Duodenal mucosa (tissue), 2 donors: ENCODE results near the gene KSR2.
"Not testable (repeated sequence)": the region's sequence is repeated elsewhere in the genome, so short reads cannot be mapped to it uniquely, and the experiment has no call there.

Experiments
- H3K27ac ChIP-seq: one replicate; pipeline ENCODE4 v1.7.0; 2013; ENCODE audit warnings: low read depth, low read length
- H3K27me3 ChIP-seq, 2 donors: one replicate each; pipeline ENCODE4 v1.7.0; 2013; ENCODE audit warnings: low read length in 2 of 2, control low read depth in 1 of 2; ENCODE audit not compliant: insufficient read depth in 2 of 2, control insufficient read depth in 1 of 2
- H3K36me3 ChIP-seq, 2 donors: one replicate each; pipeline ENCODE4 v1.7.0; 2013; ENCODE audit warnings: low read length in 2 of 2, control low read depth in 1 of 2; ENCODE audit not compliant: insufficient read depth in 2 of 2, control insufficient read depth in 1 of 2
- H3K4me1 ChIP-seq, 2 donors: one replicate each; pipeline ENCODE4 v1.7.0; 2013; ENCODE audit warnings: low read length in 2 of 2, control low read depth in 1 of 2; ENCODE audit not compliant: insufficient read depth in 2 of 2, control insufficient read depth in 1 of 2
- H3K4me3 ChIP-seq, 2 donors: one replicate each; pipeline ENCODE4 v1.7.0; 2013; ENCODE audit warnings: low read length in 2 of 2, low read depth in 1 of 2
- H3K9ac ChIP-seq, 2 donors: one replicate each; pipeline ENCODE4 v1.7.0; 2013; ENCODE audit warnings: low read length in 2 of 2, low read depth in 1 of 2
- H3K9me3 ChIP-seq, 2 donors: one replicate each; pipeline ENCODE4 v1.7.0; 2013; ENCODE audit warnings: low read length in 2 of 2, control low read depth in 1 of 2; ENCODE audit not compliant: control insufficient read depth in 1 of 2

KSR2 gene

GRCh38 chr12:117892441-117892840 lies 76.3 kb downstream of the KSR2 start:
- H3K4me1 ChIP-seq = no peaks in the 10 kb centered on the region
- H3K4me3 ChIP-seq = no peak overlapping the region
- H3K9ac ChIP-seq = no peak overlapping the region
- H3K36me3 ChIP-seq = no peaks in the 10 kb centered on the region
- no peaks in the 10 kb centered on the region for H3K27me3 ChIP-seq
- H3K9me3 ChIP-seq = no peaks in the 10 kb centered on the region
- no peak overlapping the region for H3K27ac ChIP-seq

DNA sequence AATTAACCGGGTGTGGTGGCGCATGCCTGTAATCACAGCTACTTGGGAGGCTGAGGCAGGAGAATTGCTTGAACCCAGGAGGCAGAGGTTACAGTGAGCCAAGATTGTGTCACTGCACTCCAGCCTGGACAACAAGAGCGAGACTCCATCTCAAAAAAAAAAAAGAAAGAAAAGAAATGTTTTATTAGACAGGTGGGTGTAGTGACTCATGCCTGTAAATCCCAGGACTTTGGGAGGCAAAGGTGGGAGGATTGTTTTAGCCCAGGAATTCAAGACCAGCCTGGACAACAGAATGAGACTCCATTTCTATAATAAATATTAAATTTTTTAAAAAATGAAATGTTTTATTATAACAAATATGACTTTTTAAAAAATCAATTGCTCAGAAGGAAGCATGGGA lies 77.5 kb downstream of the KSR2 start:
- not testable (repeated sequence) for H3K4me3 ChIP-seq, H3K36me3 ChIP-seq, H3K4me1 ChIP-seq, H3K9ac ChIP-seq, H3K27ac ChIP-seq, H3K9me3 ChIP-seq, H3K27me3 ChIP-seq

GRCh38 chr12:117890644-117891043 lies 78.1 kb downstream of the KSR2 start:
- Histone ChIP-seq H3K27ac (no peak overlapping the region), H3K9ac (no peak overlapping the region), H3K4me3 (no peak overlapping the region), H3K9me3 (no peaks in the 10 kb centered on the region), H3K27me3 (no peaks in the 10 kb centered on the region), H3K36me3 (no peaks in the 10 kb centered on the region), H3K4me1 (no peaks in the 10 kb centered on the region)

DNA sequence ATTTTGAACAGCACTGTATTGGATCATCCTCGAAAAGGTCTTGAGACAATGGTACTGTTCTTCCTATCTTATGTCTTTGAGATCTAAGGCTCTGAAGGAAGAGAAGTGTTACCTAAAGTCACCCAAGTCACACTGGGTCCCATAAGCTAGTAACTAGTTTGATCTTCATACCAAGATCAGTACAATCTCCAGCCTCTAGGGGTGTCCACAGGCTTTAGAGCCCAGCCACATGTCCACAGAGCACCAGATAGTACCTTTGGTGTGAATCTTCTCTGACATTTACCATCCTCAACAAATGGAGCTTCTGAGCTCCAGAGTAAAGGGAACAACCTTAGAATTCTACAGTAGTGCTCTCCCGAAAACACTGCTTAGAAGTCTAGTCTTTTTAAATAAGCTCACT lies 78.7 kb downstream of the KSR2 start:
- Histone ChIP-seq H3K27me3 (no peaks in the 10 kb centered on the region), H3K36me3 (no peaks in the 10 kb centered on the region), H3K9me3 (no peaks in the 10 kb centered on the region), H3K27ac (no peak overlapping the region), H3K4me1 (no peaks in the 10 kb centered on the region), H3K9ac (no peak overlapping the region), H3K4me3 (no peak overlapping the region)

- Histone ChIP-seq H3K27ac (no peak overlapping the region), H3K9me3 (no peaks in the 10 kb centered on the region), H3K4me3 (no peak overlapping the region), H3K9ac (no peak overlapping the region), H3K36me3 (no peaks in the 10 kb centered on the region), H3K4me1 (no peaks in the 10 kb centered on the region), H3K27me3 (no peaks in the 10 kb centered on the region)
These were observed 79.7 kb downstream of the KSR2 start for GRCh38 chr12:117889098-117889497.

DNA sequence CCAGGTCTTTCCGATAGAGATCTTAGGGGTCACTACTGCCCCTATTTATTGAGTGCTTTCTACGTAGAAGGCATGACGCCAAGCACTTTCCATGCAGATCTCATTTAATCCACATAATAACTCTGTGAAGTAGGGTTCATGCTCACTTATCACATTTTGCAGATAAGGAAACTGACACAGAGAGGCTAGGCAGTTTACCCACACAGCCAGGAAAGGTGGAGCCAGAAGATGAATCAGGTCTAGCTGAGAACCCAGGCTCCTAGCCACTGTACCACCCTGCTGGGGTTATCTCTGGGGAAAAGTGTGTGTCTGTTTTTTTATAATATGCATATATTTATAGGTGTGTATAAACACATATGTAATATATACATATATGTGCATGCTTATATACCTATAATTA lies 83.6 kb downstream of the KSR2 start:
- H3K4me3 ChIP-seq = no peak overlapping the region
- no peaks in the 10 kb centered on the region for H3K4me1 ChIP-seq
- no peak overlapping the region for H3K9ac ChIP-seq
- no peaks in the 10 kb centered on the region for H3K9me3 ChIP-seq
- H3K27me3 ChIP-seq = no peaks in the 10 kb centered on the region
- no peaks in the 10 kb centered on the region for H3K36me3 ChIP-seq
- H3K27ac ChIP-seq = no peak overlapping the region

GRCh38 chr12:117884161-117884560 lies 84.6 kb downstream of the KSR2 start:
- H3K27ac ChIP-seq = no peak overlapping the region
- H3K27me3 ChIP-seq = no peaks in the 10 kb centered on the region
- H3K4me3 ChIP-seq = no peak overlapping the region
- no peak overlapping the region for H3K9ac ChIP-seq
- no peaks in the 10 kb centered on the region for H3K4me1 ChIP-seq
- no peaks in the 10 kb centered on the region for H3K9me3 ChIP-seq
- no peaks in the 10 kb centered on the region for H3K36me3 ChIP-seq

DNA sequence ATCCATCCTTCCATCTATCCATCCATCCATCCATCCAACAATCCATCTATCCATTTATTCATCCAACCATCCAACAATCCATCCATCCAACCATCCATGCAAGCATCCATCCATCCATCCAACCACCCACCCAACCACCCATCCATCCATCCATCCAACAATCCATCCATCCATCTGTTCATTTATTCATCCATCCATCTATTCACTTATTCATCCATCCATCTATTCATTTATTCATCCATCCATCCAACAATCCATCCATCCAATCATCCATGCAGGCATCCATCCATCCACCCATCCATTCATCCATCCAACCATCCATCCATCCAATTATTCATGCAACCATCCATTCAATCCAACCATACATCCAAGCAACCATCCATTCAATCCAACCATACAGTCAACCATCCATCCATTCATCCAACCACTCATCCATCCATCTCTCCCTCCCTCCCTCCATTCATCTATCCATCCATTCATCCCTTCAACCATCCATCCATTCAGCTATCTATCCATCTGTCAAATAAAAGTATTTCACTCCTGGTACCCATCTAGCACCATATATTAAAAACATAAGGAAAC lies 86.1 kb downstream of the KSR2 start:
- Histone ChIP-seq H3K9me3 (no peaks in the 10 kb centered on the region), H3K36me3 (no peaks in the 10 kb centered on the region), H3K4me1 (no peaks in the 10 kb centered on the region), H3K27ac (no peak overlapping the region), H3K27me3 (no peaks in the 10 kb centered on the region), H3K4me3 (no peak overlapping the region), H3K9ac (no peak overlapping the region)

DNA sequence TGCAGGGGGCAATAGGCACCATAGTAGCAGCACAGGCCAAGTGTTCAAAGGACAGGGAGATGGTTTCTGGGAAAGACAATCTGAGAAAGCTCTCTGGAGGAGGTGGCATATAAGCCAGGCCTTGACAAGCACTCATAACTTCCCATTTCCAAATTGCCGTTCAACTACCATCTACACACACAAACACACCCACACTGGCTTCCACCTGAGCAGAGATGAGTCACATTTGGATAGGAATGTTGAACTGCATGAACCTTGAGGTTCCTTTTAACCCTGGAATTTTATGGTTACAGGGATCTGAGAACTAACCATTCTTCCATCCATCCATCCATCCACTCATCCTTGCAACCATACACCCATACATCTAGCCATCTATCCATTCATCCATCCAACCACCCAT lies 86.6 kb downstream of the KSR2 start:
- H3K4me3 ChIP-seq = no peak overlapping the region
- no peaks in the 10 kb centered on the region for H3K4me1 ChIP-seq

GRCh38 chr12:117881517-117881916 lies 87.3 kb downstream of the KSR2 start:
- no peak overlapping the region for H3K9ac ChIP-seq

More for the DNA sequence above, 86.6 kb downstream of the KSR2 start:
- no peaks in the 10 kb centered on the region for H3K36me3 ChIP-seq
- H3K27ac ChIP-seq = no peak overlapping the region
- H3K9me3 ChIP-seq = no peaks in the 10 kb centered on the region
- H3K9ac ChIP-seq = no peak overlapping the region
- no peaks in the 10 kb centered on the region for H3K27me3 ChIP-seq

DNA sequence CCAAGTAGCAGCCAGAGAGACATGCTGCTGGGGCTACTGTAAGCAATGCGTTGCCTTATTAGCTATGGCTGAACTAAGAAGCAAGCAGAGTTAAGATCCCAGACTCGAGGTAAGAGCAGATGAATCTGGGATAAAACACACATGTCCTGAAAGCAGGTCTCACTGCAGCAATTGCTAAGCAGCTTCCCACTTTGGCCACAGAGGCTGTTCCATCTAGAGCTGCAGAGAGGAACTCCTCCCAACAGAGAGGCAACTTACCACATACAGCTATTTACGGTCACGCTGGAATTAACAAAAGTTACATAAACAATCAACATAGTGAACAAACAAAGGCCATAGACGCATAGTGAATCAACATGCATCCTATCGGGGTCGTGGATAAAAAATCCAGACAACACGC lies 90.2 kb downstream of the KSR2 start:
- Histone ChIP-seq H3K9me3 (no peaks in the 10 kb centered on the region), H3K27me3 (no peaks in the 10 kb centered on the region), H3K4me3 (no peak overlapping the region), H3K4me1 (no peaks in the 10 kb centered on the region), H3K9ac (no peak overlapping the region), H3K27ac (no peak overlapping the region), H3K36me3 (no peaks in the 10 kb centered on the region)

More at GRCh38 chr12:117881517-117881916, 87.3 kb downstream of the KSR2 start:
- Histone ChIP-seq H3K4me3 (no peak overlapping the region), H3K27me3 (no peaks in the 10 kb centered on the region), H3K27ac (no peak overlapping the region), H3K4me1 (no peaks in the 10 kb centered on the region), H3K36me3 (no peaks in the 10 kb centered on the region), H3K9me3 (no peaks in the 10 kb centered on the region)
